ENCODE data around the gene TIFAB.

TIFAB gene

GRCh38 chr5:135488727-135489465 is 36.7 kb upstream of the TIFAB start:
- peak overlapping the region; percentile 29 for H3K4me3 ChIP-seq (ENCODE audit: low read depth, low read length)
- H3K36me3 ChIP-seq: no peaks in the 10 kb centered on the region
- peak; percentile 40; the same call in 1 of the 2 replicates for TF ChIP-seq CTCF (IDR thresholded peaks at IDR 0.05; ENCODE audit: low read depth, low read length)
- H3K27me3 ChIP-seq (ENCODE audit: insufficient read depth, low read depth, severe bottlenecking): no peaks in the 10 kb centered on the region
- H3K27ac ChIP-seq: peak overlapping the region; percentile 91
- H3K9me3 ChIP-seq (ENCODE audit: severe bottlenecking): no peaks in the 10 kb centered on the region
- peak; percentile 97 for DNase-seq

GRCh38 chr5:135487839-135488514 is 35.8 kb upstream of the TIFAB start:
- Histone ChIP-seq H3K36me3 (no peaks in the 10 kb centered on the region), H3K27ac (peak overlapping the region; percentile 91), H3K27me3 (ENCODE audit: insufficient read depth, low read depth, severe bottlenecking) (no peaks in the 10 kb centered on the region), H3K4me3 (ENCODE audit: low read depth, low read length) (no peak overlapping the region), H3K9me3 (ENCODE audit: severe bottlenecking) (no peaks in the 10 kb centered on the region)
- DNase-seq: peak; percentile 27
- peak; percentile 15; the same call in 1 of the 2 replicates for TF ChIP-seq CTCF (IDR thresholded peaks at IDR 0.05; ENCODE audit: low read depth, low read length)

- H3K4me3 ChIP-seq (ENCODE audit: low read depth, low read length): no peak overlapping the region
- H3K36me3 ChIP-seq: no peaks in the 10 kb centered on the region
- no peak overlapping the region for H3K27ac ChIP-seq
- DNase-seq: no peak
- H3K9me3 ChIP-seq (ENCODE audit: severe bottlenecking): no peaks in the 10 kb centered on the region
- H3K27me3 ChIP-seq (ENCODE audit: insufficient read depth, low read depth, severe bottlenecking): no peaks in the 10 kb centered on the region
- no peak for TF ChIP-seq CTCF (IDR thresholded peaks at IDR 0.05; ENCODE audit: low read depth, low read length)
Measured at GRCh38 chr5:135487037-135487395, 34.9 kb upstream of the TIFAB start.

GRCh38 chr5:135486131-135487036 is 34.2 kb upstream of the TIFAB start:
- H3K27ac ChIP-seq: no peak overlapping the region
- H3K27me3 ChIP-seq (ENCODE audit: insufficient read depth, low read depth, severe bottlenecking): no peaks in the 10 kb centered on the region
- H3K9me3 ChIP-seq (ENCODE audit: severe bottlenecking): no peaks in the 10 kb centered on the region
- DNase-seq: no peak
- H3K36me3 ChIP-seq: no peaks in the 10 kb centered on the region
- TF ChIP-seq CTCF (IDR thresholded peaks at IDR 0.05; ENCODE audit: low read depth, low read length): no peak
- H3K4me3 ChIP-seq (ENCODE audit: low read depth, low read length): no peak overlapping the region

GRCh38 chr5:135484674-135485086 is 32.5 kb upstream of the TIFAB start:
- H3K27me3 ChIP-seq (ENCODE audit: insufficient read depth, low read depth, severe bottlenecking): no peaks in the 10 kb centered on the region
- H3K27ac ChIP-seq: no peak overlapping the region
- peak; percentile 74 for DNase-seq
- no peaks in the 10 kb centered on the region for H3K9me3 ChIP-seq (ENCODE audit: severe bottlenecking)
- no peaks in the 10 kb centered on the region for H3K36me3 ChIP-seq
- peak; percentile 52 for TF ChIP-seq CTCF (IDR thresholded peaks at IDR 0.05; ENCODE audit: low read depth, low read length)
- H3K4me3 ChIP-seq (ENCODE audit: low read depth, low read length): no peak overlapping the region
